NCI-H128 (cell line): ENCODE data around the gene PPM1N.
A peak's percentile ranks its signal among the peaks of the same experiment; 100 is the strongest.

ENCODE experiments used
- DNase-seq: peaks from one replicate; lab custom pipeline; 2025; ENCODE audit not compliant: unreplicated experiment; lab: John Stamatoyannopoulos, UW

Gene PPM1N

GRCh38 chr19:45470762-45471081 is 27.5 kb upstream of the PPM1N start:
- no peak for DNase-seq

DNA sequence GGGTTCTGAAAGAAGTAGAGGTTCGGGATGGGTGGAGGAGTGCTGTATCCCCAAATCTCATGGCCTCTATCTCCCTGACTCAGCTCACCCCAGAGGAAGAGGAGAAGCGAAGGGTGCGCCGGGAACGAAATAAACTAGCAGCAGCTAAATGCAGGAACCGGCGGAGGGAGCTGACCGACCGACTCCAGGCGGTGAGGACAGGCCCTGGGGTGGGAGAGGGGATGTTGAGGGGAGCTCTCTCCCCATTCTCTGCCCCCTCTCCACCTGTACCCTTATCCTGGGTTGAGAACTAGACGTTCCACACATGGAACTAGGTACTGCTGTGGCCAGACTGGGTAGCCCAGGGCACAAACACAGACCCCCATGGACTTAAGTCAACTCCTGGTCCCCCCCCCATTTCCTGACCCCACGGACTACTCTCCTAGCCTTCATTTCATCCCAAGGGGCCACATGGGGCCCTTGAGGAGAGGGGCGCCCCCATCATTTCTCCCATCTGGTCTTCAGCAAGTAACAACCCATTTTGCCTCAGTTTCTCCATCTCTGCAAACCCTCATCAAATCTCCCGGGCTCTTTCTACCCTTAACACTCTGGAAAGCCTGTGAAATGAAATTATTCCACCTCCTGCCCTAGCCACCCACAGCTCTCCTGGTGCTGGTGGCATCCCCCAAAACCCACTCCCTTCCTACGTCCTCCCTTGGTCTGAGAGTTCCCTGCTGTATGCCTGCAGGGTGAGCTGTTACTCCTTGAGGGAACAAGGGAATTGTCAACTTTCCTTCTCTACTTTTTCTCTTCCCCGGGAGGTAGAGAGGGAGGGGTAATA is 26.9 kb upstream of the PPM1N start:
- DNase-seq = no peak

DNA sequence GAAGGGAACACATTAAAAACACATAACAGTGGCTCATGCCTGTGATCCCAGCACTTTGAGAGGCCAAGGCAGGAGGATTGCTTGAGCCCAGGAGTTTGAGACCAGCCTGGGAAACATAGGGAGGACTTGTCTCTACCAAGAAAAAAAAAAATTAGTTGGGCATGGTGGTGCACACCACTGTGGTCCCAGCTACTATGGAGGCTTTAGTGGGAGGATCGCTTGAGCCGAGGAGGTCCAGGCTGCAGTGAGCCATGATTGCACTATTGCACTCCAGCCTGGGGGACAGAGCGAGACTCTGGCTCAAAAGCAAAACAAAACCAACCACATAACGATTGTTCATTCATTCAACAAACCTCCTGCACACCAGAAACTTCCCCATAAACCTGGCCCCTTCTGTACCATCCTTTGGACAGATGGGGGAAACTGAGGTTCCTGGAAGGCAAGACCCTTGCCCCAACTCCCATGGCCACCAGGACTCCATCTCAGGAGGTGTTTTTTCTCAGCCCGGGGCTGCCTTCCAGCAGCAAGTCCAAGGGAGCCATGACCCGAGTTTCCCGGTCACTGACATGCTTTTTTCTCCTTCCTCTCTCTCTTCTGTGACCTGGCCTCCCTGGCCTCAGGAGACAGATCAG is 26.2 kb upstream of the PPM1N start:
- no peak for DNase-seq

DNA sequence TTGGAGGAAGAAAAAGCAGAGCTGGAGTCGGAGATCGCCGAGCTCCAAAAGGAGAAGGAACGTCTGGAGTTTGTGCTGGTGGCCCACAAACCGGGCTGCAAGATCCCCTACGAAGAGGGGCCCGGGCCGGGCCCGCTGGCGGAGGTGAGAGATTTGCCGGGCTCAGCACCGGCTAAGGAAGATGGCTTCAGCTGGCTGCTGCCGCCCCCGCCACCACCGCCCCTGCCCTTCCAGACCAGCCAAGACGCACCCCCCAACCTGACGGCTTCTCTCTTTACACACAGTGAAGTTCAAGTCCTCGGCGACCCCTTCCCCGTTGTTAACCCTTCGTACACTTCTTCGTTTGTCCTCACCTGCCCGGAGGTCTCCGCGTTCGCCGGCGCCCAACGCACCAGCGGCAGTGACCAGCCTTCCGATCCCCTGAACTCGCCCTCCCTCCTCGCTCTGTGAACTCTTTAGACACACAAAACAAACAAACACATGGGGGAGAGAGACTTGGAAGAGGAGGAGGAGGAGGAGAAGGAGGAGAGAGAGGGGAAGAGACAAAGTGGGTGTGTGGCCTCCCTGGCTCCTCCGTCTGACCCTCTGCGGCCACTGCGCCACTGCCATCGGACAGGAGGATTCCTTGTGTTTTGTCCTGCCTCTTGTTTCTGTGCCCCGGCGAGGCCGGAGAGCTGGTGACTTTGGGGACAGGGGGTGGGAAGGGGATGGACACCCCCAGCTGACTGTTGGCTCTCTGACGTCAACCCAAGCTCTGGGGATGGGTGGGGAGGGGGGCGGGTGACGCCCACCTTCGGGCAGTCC is 25.5 kb upstream of the PPM1N start:
- DNase-seq = no peak

- no peak for DNase-seq
Measured at GRCh38 chr19:45473367-45473681, 24.9 kb upstream of the PPM1N start.

GRCh38 chr19:45473682-45474605 is 24.3 kb upstream of the PPM1N start:
- DNase-seq = no peak

DNA sequence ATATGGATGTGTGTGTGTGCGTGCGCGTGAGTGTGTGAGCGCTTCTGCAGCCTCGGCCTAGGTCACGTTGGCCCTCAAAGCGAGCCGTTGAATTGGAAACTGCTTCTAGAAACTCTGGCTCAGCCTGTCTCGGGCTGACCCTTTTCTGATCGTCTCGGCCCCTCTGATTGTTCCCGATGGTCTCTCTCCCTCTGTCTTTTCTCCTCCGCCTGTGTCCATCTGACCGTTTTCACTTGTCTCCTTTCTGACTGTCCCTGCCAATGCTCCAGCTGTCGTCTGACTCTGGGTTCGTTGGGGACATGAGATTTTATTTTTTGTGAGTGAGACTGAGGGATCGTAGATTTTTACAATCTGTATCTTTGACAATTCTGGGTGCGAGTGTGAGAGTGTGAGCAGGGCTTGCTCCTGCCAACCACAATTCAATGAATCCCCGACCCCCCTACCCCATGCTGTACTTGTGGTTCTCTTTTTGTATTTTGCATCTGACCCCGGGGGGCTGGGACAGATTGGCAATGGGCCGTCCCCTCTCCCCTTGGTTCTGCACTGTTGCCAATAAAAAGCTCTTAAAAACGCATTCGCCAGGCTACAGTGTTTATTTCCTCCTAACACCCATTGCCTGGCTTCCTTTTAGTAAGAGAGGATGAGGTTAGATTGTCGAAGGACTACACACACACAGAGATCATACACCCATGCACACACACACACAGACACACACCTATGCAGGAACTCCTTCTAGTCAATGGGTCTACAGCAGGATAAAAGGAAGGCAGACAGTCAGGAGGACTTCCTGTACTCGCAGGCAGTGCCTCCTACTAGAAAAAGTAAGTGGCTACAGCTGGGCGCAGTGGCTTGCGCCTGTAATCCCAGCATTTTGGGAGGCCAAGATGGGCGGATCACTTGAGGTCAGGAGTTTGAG is 23.4 kb upstream of the PPM1N start:
- no peak for DNase-seq

DNA sequence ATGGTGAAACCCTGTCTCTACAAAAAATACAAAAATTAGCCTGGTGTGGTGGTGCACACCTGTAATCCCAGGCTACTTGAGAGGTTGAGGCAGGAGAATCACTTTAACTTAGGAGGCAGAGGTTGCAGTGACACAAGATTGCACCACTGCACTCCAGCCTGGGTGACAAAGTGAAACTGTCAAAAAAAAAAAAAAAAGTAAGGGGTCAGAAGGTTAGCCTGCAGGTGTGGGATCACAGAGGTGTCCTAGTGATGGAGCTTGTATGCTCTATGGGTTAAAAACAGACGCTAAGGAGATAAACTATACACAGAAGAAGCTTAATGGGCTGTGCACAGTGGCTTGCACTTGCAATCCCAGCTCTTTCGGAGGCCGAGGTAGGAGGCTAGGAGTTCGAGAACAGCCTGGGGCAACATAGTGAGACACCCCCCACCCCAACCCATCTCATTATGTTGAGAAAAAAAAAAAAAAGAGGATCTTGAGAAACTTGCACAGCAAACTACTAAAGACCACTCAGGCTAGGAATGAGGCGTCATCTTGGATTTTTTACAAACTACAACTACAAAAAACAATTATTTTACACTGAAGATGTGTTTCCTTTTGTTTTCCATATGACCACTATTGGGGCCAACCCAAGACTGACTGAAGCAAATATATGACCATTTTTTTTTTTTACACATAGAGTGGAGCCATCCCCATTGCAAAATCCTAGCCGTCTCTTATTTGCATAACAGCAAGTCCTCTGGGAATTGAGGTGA is 22.5 kb upstream of the PPM1N start:
- DNase-seq = no peak

DNA sequence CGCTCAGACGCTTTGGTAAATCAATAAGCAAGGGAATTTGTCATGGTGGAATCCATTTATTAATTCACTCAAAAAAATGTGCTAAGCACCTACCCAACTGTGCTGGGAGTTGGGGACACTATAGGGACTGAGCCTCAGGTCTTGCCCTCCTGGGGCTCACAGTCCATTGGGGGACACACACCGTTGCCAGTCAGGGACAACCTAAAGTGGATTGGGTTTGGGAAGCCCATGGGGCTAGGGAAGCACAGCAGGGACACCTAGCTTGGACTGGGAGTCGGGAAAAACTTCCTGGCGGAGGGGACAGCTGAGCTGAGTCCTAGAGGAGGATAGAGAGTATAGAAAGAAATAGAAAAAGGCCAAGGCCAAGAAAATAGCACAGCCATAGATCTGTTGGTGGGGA is 21.9 kb upstream of the PPM1N start:
- DNase-seq = no peak

- no peak for DNase-seq
Measured at GRCh38 chr19:45477186-45477585, 21.1 kb upstream of the PPM1N start.

DNA sequence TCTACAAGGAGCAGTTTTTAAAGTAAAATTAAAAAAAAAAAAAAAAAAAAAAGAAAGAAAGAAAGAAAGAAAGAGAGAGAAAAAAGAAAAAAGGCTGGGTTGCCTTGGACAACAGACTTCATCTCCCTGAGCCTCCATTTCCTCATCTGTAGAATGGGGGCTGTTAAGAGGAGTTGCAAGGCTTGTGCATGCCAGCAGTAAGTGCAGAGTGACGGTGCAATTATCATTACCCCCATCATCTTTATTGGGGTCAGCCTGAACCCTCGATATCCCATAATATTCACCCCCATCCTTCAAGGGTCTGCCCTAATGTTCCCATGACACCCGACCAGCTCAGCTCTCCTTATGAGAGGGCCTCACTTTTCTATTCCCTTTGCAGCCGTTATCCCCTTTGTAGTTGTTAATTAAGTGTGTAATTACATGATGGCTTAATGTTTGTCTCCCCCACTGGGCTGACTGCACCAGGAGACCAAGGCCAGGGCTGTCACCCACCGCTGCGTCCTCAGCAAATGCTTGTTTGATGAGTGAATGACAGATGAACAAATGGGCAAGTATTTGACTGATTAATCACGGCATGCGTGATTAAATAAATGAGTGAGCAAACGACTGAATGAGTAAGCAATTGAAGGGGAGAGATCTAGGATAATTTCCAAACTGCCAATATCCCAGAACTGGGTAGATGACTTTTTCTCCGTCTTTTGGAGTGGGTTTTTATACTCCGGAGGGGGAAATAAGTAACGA is 20.4 kb upstream of the PPM1N start:
- no peak for DNase-seq

DNA sequence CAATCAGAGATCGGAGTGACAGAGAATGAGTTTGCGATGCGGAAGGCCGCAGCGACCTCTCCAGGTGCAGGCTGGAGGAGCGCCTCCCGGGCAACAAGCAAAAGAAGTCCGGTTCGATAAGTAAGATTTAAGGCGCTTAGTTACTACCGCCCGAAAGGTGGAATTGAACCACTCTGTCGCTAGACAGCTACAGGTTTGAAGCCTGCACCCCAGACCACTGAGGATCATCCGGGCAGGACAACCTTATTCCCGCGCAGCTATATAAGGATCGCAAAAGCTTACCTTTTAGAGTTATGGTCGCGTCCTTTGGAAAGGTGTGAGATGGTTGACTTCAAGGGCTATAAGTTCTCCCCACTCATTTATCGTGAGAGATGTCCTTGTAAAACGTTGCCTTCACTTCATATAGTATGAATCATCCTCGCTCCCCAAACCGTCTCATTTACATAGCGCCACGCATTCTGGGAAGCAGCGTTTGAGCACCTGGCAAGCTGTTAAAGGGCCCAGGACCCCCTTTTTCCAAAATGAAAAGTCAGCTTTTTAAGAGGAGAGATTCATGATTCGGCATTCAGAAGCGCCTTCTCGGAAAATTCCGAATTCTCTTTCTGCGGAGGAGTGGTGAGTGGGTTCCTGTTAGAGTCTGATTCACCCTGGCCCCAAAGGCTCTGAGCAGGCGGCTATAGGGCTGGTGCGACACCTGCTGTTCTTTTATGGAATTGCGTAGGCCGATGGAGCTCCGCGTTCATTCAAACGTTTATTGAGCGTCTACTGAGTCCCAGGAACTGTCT is 19.6 kb upstream of the PPM1N start:
- DNase-seq = peak; percentile 71

DNA sequence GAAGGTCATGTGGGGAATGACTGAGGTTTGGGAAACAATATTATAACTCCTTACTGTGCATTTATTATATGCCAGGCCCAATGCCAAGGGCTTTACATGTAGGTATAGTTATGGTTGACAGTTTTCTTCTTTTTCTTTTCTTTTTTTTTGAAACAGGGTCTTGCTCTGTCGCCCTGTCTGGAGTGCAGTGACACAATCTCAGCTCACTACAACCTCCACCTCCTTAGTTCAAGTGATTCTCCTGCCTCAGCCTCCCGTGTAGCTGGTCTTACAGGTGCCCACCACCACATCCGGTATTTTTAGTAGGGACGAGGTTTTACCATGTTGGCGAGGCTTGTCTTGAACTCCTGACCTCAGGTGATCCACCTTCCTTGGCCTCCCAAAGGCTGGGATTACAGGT is 15.2 kb upstream of the PPM1N start:
- DNase-seq = no peak

DNA sequence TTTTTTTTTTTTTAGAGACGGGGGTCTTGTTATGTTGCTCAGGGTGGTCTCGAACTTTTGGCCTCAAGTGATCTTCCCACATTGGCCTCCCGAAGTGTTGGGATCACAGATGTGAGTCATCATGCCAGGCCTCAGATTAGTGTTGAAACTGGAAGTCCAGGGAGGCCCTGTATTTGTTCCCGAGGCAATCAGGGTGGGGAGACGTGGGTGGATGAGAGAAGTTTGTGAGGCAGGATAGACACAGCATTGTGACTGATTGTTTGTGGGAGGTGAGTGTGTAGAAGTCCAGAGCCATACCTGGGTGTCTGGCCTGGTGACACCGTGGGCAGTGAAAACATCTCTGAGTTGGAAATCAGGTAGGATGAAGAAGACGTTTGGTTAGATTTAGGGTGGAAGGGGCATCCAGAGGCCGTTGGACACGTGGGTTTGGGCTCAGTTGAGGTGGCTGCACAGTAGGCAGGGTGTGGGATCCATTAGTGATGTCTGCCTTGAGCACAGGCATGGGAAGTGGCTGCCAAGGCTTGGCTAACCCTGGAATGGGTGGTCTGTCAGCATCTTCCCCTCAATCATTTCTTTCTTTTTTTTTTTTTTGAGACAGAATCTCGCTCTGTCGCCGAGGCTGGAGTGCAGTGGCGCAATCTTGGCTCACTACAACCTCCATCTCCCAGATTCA is 13.8 kb upstream of the PPM1N start:
- no peak for DNase-seq

- peak; percentile 94 for DNase-seq
Measured at GRCh38 chr19:45485305-45486077, 12.8 kb upstream of the PPM1N start.

- DNase-seq = no peak
Measured at GRCh38 chr19:45488708-45489107, 9.5 kb upstream of the PPM1N start.
